Endothelial cell (in vitro differentiated cells): Measurements from ENCODE around the gene GREB1. TPM values are rescaled to one million over a fixed set of nuclear protein-coding genes. Genes with fewer than 3 reads are reported as not detected.

Experiments used
- DNase-seq: peaks from one replicate; pipeline ENCODE4 v3.0.0; 2021; ENCODE audit warnings: low spot score
- H3K27ac Mint-ChIP-seq: one replicate; pipeline ENCODE4 v1.8.0; 2021; ENCODE audit warnings: mixed read lengths, inconsistent platforms; ENCODE audit not compliant: unreplicated experiment
- H3K27me3 Mint-ChIP-seq: one replicate; pipeline ENCODE4 v1.8.0; 2021; ENCODE audit warnings: mild to moderate bottlenecking, moderate library complexity, mixed read lengths, inconsistent platforms; ENCODE audit not compliant: unreplicated experiment
- H3K36me3 Mint-ChIP-seq: one replicate; pipeline ENCODE4 v1.8.0; 2021; ENCODE audit warnings: mild to moderate bottlenecking, low read depth, mixed read lengths, inconsistent platforms; ENCODE audit not compliant: unreplicated experiment
- H3K4me1 Mint-ChIP-seq: one replicate; pipeline ENCODE4 v1.8.0; 2021; ENCODE audit warnings: mild to moderate bottlenecking, mixed read lengths, inconsistent platforms; ENCODE audit not compliant: unreplicated experiment
- H3K4me3 Mint-ChIP-seq: one replicate; pipeline ENCODE4 v1.8.0; 2021; ENCODE audit warnings: mild to moderate bottlenecking, mixed read lengths, inconsistent platforms; ENCODE audit not compliant: unreplicated experiment
- H3K9me3 Mint-ChIP-seq: one replicate; pipeline ENCODE4 v1.8.0; 2021; ENCODE audit warnings: mixed read lengths, inconsistent platforms; ENCODE audit not compliant: unreplicated experiment
- total RNA-seq: library from RNA; stranded (reverse); fragmentation: NEBNext Ultra II Directional; extraction: Animal tissue kit (Norgen Biotek cat#: 25700); gene quantifications from one replicate; pipeline ENCODE4 v1.2.1, GENCODE V29; 2021; ENCODE audit not compliant: unreplicated experiment
- TF ChIP-seq, protein P1 (sequence below): fragments of 200-600 bp; sonication (generic); IDR thresholded peaks from one replicate; pipeline ENCODE4 v1.5.0; 2021; ENCODE audit warnings: antibody characterized with exemption; ENCODE audit not compliant: unreplicated experiment

The GREB1 gene
- total RNA-seq, 1 donor from 2014 or later, result 35.9 TPM

GRCh38 chr2:11647834-11648600, 114.2 kb downstream of the GREB1 start:
- no peak for DNase-seq

GRCh38 chr2:11649093-11649492, 115.2 kb downstream of the GREB1 start:
- Mint-ChIP-seq H3K27me3 (peaks cover 1% of the 10 kb centered on the region), H3K9me3 (no peaks in the 10 kb centered on the region), H3K27ac (no peak overlapping the region), H3K4me1 (peaks cover 11% of the 10 kb centered on the region), H3K4me3 (no peak overlapping the region), H3K36me3 (peaks cover under 1% of the 10 kb centered on the region)
- DNase-seq, result no peak
- TF ChIP-seq, protein P1, sequence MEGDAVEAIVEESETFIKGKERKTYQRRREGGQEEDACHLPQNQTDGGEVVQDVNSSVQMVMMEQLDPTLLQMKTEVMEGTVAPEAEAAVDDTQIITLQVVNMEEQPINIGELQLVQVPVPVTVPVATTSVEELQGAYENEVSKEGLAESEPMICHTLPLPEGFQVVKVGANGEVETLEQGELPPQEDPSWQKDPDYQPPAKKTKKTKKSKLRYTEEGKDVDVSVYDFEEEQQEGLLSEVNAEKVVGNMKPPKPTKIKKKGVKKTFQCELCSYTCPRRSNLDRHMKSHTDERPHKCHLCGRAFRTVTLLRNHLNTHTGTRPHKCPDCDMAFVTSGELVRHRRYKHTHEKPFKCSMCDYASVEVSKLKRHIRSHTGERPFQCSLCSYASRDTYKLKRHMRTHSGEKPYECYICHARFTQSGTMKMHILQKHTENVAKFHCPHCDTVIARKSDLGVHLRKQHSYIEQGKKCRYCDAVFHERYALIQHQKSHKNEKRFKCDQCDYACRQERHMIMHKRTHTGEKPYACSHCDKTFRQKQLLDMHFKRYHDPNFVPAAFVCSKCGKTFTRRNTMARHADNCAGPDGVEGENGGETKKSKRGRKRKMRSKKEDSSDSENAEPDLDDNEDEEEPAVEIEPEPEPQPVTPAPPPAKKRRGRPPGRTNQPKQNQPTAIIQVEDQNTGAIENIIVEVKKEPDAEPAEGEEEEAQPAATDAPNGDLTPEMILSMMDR, result no peak

More at GRCh38 chr2:11647834-11648600, 114.2 kb downstream of the GREB1 start:
- Mint-ChIP-seq H3K27me3 (peaks cover 1% of the 10 kb centered on the region), H3K4me1 (peaks cover 11% of the 10 kb centered on the region), H3K36me3 (peaks cover 8% of the 10 kb centered on the region), H3K9me3 (no peaks in the 10 kb centered on the region), H3K4me3 (no peak overlapping the region), H3K27ac (no peak overlapping the region)
- TF ChIP-seq, protein P1, result no peak

DNA sequence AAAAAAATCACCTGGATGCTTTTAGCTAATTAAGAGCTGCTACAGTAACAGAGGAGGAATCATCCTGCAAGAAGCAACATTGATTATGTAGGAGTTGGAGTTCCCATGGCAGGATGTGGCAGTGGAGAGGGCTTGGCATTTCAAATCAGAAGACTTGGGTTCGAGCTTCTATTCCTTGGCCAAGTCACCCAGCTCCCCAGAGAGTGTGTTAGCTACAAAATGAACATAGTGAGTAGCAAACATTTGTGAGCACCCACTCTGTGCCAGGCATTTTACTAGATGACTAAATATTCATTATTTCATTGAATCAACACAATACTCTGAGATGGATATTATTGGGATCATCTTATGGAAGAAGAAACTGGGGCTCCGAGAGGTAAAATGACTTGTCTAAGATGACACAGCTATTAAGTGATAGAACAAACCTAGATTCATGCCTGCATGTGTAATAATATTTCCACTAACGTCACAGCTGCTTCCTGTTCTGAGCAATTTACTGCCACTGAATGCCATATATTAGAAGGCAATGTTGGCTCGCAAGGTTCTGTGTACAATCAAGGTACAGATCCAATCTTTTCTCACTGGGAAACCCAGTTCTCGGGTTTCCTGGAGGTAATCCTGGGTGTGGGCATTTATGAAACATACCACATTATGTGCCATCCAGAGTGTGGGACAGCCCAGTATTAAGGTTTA, 118.2 kb downstream of the GREB1 start:
- no peak overlapping the region for H3K4me3 Mint-ChIP-seq
- peaks cover 1% of the 10 kb centered on the region for H3K27me3 Mint-ChIP-seq
- no peak overlapping the region for H3K27ac Mint-ChIP-seq
- no peaks in the 10 kb centered on the region for H3K36me3 Mint-ChIP-seq
- no peaks in the 10 kb centered on the region for H3K9me3 Mint-ChIP-seq
- TF ChIP-seq, protein P1, result no peak
- H3K4me1 Mint-ChIP-seq, result peaks cover 11% of the 10 kb centered on the region
- no peak for DNase-seq

GRCh38 chr2:11652553-11652952, 118.7 kb downstream of the GREB1 start:
- TF ChIP-seq, protein P1, result no peak
- peaks cover 11% of the 10 kb centered on the region for H3K4me1 Mint-ChIP-seq
- DNase-seq, result no peak
- H3K36me3 Mint-ChIP-seq, result no peaks in the 10 kb centered on the region
- no peak overlapping the region for H3K27ac Mint-ChIP-seq
- peaks cover 2% of the 10 kb centered on the region for H3K27me3 Mint-ChIP-seq
- no peaks in the 10 kb centered on the region for H3K9me3 Mint-ChIP-seq
- H3K4me3 Mint-ChIP-seq, result no peak overlapping the region

DNA sequence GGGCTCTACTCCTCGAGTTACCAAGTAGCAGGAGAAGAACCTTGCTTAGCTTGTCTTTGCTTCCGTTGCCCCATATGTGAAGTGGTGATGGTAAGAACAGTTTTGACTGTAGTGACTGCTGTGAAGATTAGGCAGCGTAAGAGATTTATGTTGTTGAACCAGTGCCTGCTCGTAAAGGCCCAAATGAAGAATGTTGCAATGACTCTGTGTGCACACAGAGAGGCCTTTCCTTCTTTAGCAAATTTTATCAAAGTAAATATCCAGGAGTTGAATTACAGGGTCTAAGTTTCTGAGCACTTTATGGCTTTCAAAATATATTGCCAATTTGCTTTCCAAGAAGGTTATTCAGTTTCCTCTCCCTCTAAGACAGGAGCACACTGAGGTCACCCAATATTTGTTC, 121.7 kb downstream of the GREB1 start:
- Mint-ChIP-seq H3K4me3 (no peak overlapping the region), H3K9me3 (no peaks in the 10 kb centered on the region), H3K27ac (no peak overlapping the region), H3K4me1 (no peaks in the 10 kb centered on the region), H3K27me3 (peaks cover 2% of the 10 kb centered on the region), H3K36me3 (no peaks in the 10 kb centered on the region)
- no peak for DNase-seq
- TF ChIP-seq, protein P1, result no peak
